ENCODE measurements around the gene BTBD2. TPM values are rescaled to one million over a fixed set of nuclear protein-coding genes. Genes with fewer than 3 reads are reported as not detected.

The BTBD2 gene
- total and polyA plus RNA-seq, 8 donors = 63.1 to 112 (median 95.2) TPM

DNA sequence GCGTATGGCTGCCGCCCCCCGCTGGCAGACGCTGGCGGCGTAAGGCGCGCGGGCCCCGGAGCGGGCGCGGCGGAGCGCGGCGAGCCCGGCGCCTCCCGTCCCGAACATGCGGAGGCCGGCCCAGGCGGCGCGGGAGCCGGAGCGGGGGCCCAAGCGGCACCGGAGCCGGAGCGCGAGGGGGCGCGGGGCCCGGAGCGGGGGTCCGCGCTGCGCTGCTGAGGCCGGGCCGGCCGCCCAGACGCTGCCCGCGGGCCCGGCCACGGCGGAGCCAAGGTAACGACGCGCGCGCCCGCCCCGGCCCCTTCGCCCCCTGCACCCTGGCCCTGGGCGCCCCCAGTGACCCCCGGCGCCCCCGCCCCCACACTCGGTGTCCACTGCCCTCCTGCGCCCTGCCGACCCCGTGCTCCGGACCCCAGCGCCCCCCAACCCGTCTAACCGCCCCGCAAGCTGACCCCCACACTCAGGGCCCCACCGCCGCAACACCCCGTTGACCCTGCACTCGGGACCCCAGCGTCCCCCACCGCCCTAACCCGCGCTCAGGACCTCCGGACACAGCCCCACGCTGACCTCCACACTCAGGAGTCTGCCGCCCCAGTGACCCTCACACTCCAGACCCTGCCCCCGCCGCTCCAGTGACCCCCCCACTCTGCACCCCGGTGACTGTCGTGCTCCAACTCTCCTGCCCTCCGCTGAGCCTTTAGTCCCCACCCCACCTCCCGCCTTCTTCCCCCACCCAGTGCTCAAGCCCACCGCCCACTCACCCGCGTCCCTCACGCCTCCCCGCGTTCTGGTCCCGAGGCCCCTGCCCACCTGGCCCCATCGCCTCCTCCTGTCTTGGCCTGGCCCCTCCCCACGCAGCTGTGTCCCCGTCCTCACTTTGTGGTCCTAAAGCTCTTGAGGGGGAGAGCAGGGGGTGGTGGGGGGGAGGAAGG lies 74.1 kb downstream of the BTBD2 start, which contains the start of gene CSNK1G2:
Gene CSNK1G2 (plus strand): TSS at position 27 of the 932 bp plus-strand sequence. CDS start 28,601 bp downstream, outside the sequence.
- TF ChIP-seq, protein P1, sequence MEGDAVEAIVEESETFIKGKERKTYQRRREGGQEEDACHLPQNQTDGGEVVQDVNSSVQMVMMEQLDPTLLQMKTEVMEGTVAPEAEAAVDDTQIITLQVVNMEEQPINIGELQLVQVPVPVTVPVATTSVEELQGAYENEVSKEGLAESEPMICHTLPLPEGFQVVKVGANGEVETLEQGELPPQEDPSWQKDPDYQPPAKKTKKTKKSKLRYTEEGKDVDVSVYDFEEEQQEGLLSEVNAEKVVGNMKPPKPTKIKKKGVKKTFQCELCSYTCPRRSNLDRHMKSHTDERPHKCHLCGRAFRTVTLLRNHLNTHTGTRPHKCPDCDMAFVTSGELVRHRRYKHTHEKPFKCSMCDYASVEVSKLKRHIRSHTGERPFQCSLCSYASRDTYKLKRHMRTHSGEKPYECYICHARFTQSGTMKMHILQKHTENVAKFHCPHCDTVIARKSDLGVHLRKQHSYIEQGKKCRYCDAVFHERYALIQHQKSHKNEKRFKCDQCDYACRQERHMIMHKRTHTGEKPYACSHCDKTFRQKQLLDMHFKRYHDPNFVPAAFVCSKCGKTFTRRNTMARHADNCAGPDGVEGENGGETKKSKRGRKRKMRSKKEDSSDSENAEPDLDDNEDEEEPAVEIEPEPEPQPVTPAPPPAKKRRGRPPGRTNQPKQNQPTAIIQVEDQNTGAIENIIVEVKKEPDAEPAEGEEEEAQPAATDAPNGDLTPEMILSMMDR (IDR thresholded peaks at IDR 0.05) = no peak
- H3K27me3 ChIP-seq = no peaks in the 10 kb centered on the region
- H3K27ac ChIP-seq = peak within 1 kb of the TSS; percentile 94 to 98
- peak within 1 kb of the TSS; percentile 44 to 58 for H3K4me3 ChIP-seq
- ATAC-seq = no peak
- intact Hi-C loops (cut with DNase I) = no loop called here
- no peaks in the 10 kb centered on the region for H3K36me3 ChIP-seq
- H3K4me1 ChIP-seq = peaks cover 12 to 49% of the 10 kb centered on the region in 2 donors
- H3K9me3 ChIP-seq = no peaks in the 10 kb centered on the region
- peak in 1 of 4 donors; percentile 83 for DNase-seq

DNA sequence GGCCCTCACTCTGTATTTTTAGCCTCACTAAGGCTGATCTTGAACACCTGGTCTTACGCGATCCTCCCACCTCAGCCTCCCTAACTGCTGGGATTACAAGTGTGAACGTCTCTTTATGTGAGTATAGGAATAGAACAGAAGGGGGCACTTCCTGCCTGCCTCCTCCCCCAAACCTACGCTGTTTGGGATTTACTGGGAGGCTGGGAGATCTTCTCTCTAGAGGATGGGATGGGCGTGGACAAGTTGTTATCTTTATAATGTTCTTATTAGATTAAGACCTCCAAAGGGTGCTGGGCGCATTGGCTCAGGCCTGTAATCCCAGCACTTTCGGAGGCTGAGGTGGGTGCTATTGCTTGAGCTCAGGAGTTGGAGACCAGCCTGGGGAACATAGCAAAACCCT lies 77.4 kb downstream of the BTBD2 start:
- H3K4me1 ChIP-seq = peaks cover 6 to 19% of the 10 kb centered on the region in 2 donors
- TF ChIP-seq, protein P1 (IDR thresholded peaks at IDR 0.05) = no peak
- no peaks in the 10 kb centered on the region for H3K36me3 ChIP-seq
- no peaks in the 10 kb centered on the region for H3K27me3 ChIP-seq
- no peak for ATAC-seq
- no peak overlapping the region for H3K4me3 ChIP-seq
- H3K9me3 ChIP-seq = no peaks in the 10 kb centered on the region
- no peak for DNase-seq
- intact Hi-C loops (cut with DNase I) = no loop called here
- H3K27ac ChIP-seq = no peak overlapping the region

DNA sequence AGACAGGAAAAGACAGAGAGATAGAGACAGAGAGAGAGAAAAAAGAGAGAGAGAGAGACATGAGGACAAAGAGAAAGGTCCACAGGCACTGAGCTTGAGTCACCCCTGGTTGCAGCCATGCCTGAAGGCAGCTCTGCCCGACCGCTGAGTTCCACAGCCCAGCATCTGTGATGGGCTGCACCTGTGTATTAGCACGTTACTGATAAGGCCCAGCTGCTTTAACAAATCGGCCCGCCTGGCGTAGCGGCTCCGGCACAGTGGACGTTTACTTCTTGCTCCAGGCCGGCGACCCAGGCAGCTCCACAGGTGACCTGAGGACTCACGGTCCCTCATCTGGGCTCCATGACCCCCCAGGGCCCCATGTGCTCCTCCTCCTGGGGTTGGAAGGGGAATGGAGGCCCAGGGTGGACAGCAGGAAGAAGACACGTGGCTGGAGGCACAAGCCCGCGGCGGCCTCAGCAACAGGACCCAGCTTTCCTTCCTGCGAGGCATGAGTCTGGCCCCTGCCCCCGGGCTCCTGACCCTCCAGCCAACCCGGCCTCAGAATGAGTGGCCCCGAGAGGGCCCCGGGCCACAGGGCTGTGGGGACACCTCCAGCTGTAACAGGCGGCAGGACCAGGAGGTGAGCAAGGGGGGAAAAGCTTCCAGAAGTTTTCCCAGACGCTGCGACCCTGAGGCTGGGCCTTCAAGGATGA lies 78.5 kb downstream of the BTBD2 start:
- intact Hi-C loops (cut with DNase I) = no loop called here
- Histone ChIP-seq H3K9me3 (peaks cover 0 to 5% of the 10 kb centered on the region in 2 donors), H3K27me3 (no peaks in the 10 kb centered on the region), H3K36me3 (no peaks in the 10 kb centered on the region), H3K27ac (no peak overlapping the region), H3K4me3 (no peak overlapping the region), H3K4me1 (peaks cover 0 to 11% of the 10 kb centered on the region in 2 donors)
- no peak for ATAC-seq
- TF ChIP-seq, protein P1 (IDR thresholded peaks at IDR 0.05) = no peak
- DNase-seq = no peak

DNA sequence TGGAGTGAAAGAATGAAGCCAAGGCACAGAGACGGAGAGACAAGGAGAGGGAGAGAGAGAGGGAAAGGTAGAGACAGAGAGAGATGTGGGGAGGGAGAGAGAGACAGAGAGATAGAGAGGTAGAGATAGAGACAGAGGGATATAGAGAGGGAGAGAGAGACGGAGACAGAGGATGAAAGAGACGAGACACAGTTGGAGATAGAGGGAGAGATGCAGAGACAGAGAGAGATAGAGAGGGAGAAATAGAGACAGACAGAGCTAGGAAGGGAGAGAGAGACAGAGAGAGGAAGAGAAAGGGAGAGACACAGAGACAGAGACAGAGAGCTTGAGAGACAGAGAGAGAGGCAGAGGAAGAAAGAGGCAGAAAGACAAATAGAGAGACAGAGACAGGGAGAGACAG lies 79.1 kb downstream of the BTBD2 start:
- DNase-seq (no peak), ATAC-seq (no peak)
- TF ChIP-seq, protein P1 (IDR thresholded peaks at IDR 0.05) = no peak
- Histone ChIP-seq H3K9me3 (peaks cover 0 to 5% of the 10 kb centered on the region in 2 donors), H3K27ac (no peak overlapping the region), H3K4me1 (peaks cover 0 to 11% of the 10 kb centered on the region in 2 donors), H3K4me3 (no peak overlapping the region), H3K36me3 (no peaks in the 10 kb centered on the region), H3K27me3 (no peaks in the 10 kb centered on the region)
- intact Hi-C loops (cut with DNase I) = no loop called here

Measured in left lung (tissue), 10 donors.